HEK293 (cell line): ENCODE results near the gene EXTL1.

Source experiments
- TCF7L2 ChIP-seq: IDR thresholded peaks from 2 replicates; pipeline ENCODE4 v1.6.1; 2011; ENCODE audit warnings: low read depth, mild to moderate bottlenecking, inconsistent platforms, low read length, moderate library complexity, borderline replicate concordance
- ZBTB21 ChIP-seq: fragments of 450-650 bp; formaldehyde crosslinking; IDR thresholded peaks from 2 replicates; pipeline ENCODE4 v1.5.1; 2017; ENCODE audit warnings: missing biosample characterization, missing genetic modification characterization
- ZNF138 ChIP-seq: fragments of 450-650 bp; formaldehyde crosslinking; IDR thresholded peaks from 2 replicates; pipeline ENCODE4 v1.5.1; 2016; ENCODE audit warnings: missing biosample characterization, missing genetic modification characterization, borderline replicate concordance
- ZNF792 ChIP-seq: fragments of 450-650 bp; formaldehyde crosslinking; IDR thresholded peaks from 2 replicates; pipeline ENCODE4 v1.5.1; 2016; ENCODE audit warnings: missing biosample characterization, missing genetic modification characterization
- TF ChIP-seq, protein P1 (sequence below): fragments of 450-650 bp; formaldehyde crosslinking; IDR thresholded peaks from 2 replicates; pipeline ENCODE4 v1.5.1; 2016; ENCODE audit warnings: missing biosample characterization, missing genetic modification characterization

DNA sequence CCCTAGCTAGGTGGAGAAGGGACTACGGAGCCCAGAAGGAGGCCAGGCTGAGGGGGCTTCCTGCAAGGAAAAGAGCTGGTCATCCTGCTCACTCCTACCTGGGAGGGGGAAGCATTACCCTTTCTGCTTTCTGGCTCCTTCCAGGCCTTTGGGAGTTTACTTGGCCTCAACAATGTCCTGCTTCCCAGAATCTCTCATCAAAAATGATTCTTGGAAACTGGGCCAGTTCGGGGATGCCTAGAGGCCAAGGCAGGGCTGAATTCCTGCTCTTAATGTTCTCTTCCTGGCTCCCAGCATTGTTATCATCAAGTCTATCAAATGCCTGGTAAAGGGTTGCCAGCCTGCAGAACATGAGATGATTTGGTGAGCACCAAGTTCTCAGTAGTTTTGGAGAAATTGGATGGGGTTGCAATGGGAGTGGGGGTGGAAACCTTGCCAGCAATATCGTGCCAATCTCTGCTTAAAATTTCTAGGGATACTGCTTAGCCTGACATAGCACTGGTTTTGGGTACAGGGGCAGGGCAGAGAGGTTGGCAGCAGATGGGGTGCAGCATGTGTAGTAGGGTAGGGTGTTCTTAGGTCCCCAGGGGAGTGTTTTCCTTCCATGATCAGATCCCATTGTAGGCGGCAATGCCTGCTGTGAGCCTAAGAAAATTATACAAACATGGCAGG is 16.0 kb upstream of the EXTL1 start:
- TF ChIP-seq ZBTB21 (tag by site-specific recombination) (no peak), ZNF792 (no peak), TCF7L2 (no peak), ZNF138 (tag by site-specific recombination) (no peak)
- TF ChIP-seq, protein P1, sequence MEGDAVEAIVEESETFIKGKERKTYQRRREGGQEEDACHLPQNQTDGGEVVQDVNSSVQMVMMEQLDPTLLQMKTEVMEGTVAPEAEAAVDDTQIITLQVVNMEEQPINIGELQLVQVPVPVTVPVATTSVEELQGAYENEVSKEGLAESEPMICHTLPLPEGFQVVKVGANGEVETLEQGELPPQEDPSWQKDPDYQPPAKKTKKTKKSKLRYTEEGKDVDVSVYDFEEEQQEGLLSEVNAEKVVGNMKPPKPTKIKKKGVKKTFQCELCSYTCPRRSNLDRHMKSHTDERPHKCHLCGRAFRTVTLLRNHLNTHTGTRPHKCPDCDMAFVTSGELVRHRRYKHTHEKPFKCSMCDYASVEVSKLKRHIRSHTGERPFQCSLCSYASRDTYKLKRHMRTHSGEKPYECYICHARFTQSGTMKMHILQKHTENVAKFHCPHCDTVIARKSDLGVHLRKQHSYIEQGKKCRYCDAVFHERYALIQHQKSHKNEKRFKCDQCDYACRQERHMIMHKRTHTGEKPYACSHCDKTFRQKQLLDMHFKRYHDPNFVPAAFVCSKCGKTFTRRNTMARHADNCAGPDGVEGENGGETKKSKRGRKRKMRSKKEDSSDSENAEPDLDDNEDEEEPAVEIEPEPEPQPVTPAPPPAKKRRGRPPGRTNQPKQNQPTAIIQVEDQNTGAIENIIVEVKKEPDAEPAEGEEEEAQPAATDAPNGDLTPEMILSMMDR (tag by site-specific recombination): no peak
